ENCODE measurements around the gene TRIB2.

Gene TRIB2

GRCh38 chr2:12754643-12755042 is 37.9 kb downstream of the TRIB2 start:
- no peak for DNase-seq

DNA sequence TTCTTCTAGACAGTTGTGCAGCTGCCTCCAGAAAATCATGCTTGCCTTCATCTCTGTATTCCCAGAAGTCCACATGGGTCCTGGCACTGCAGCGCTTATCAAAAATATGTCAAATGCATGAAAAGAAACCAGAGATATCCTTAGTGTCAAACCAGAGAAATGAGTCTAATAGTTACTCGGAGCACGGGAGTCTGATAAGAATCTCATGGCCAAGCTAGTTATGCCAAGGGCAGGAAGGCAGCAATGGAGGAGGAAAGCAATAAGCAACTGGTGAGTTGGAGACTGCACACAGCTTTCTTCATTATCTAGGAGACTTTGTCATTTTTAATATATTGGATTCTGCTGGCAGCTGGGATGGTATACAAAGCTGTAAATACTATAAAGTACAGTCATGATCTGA is 38.6 kb downstream of the TRIB2 start:
- DNase-seq = no peak

DNA sequence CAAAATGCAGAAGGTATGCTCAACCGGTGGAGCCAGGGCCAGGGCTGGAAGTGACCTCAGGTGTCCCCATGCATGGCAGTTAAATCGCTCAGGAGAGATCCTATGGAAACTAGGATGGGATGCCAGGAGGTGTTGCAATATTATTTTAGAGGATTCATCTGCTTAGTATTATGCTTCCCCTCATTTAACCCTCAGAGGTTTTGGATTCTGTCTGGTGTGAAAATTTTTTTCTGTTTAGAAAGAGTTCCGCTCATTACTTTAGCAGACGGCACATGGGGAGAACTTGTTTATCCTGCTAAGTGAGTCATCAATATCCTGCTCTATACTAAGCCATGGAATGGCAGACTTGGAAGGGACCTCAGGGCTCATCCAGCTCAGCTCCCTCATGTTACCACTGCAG is 42.5 kb downstream of the TRIB2 start:
- no peak for DNase-seq

DNA sequence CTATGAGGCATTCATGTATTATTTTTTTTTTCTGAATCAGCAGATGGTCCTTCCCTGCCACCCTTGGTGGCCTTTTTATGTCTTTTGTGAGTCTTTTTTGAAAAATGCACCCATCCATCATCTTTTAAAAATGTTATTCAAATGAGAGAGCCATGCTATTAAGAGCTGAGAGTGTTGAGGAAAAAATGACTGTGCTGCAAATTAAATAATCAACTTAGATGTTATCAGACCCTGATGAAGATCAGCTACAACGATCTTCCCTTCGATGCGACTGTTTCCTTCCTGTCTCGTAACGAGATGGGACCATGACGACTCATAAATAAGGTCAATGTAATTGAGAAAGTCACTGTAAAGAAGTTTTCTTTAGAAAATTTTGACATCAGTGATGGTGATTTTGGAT is 44.4 kb downstream of the TRIB2 start:
- no peak for DNase-seq

GRCh38 chr2:12762337-12762736 is 45.6 kb downstream of the TRIB2 start:
- DNase-seq = no peak

DNA sequence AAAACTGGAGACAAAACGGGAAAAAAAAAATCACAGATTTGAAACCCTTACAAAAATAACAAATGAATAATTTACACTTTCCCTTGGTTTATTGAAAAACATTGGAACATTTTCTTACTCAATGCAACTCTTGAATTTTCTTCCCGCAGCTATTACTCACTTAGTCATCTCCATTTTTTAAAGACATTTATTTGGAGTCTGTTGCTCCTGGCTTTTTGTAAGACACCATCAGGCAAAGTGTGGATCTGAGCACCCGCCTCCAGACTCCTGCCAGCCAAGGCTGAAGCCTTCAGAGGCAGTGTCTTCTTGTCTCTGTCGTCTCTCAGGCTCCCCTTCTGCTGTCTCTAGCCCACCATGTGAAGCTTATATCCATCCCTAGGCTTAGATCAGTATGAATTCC is 46.2 kb downstream of the TRIB2 start:
- no peak for DNase-seq

DNA sequence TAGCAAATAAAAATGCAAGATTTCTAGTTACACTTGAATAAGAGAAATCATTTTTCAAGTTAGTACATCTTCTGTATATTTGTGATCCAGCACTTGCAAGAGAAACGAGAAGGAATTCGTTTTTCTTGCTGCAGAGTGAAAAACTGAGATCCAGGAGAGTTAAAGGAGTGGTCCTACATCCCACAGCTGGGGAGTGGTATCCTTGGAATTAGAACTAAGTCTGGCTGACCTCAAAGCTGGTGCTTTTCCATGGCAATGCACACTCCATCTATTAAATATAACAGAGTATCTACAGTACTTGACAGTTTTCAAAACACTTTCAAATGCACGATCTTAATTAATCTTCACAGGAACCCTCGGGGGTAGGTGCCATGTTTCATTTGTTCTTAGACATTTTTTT is 46.8 kb downstream of the TRIB2 start:
- DNase-seq = no peak

DNA sequence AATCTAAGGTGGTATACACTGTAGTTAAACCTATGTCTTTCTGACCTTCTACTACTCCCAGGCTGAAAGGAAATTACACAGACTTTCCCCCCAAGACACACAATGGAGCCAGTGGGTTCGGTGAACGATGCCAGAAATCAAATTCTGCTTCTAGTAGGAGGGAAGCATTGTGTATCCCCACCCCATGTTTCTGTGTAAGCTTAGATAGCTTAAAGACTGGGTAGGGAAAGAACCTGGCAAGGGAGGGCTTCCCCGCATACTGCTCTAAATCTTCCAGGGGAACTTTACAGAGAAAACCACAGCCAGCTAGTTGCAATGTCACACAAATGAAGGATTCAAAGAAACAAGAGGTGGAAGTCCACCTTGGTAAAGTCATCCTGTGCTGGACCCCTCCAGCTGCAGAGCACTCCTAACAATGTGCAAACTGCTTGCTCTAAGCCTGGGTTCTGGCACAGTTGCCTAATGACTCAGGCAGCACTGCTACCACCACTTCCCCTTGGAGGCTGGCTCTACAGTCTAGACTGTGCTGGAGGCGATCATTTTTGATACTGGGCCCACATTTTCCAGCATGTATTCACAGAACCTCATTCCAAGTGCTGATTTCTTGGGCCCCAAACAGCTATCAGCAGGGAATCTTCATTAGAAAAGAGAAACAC is 47.5 kb downstream of the TRIB2 start:
- DNase-seq = no peak

- DNase-seq = no peak
Measured at GRCh38 chr2:12764849-12765605, 48.3 kb downstream of the TRIB2 start.

DNA sequence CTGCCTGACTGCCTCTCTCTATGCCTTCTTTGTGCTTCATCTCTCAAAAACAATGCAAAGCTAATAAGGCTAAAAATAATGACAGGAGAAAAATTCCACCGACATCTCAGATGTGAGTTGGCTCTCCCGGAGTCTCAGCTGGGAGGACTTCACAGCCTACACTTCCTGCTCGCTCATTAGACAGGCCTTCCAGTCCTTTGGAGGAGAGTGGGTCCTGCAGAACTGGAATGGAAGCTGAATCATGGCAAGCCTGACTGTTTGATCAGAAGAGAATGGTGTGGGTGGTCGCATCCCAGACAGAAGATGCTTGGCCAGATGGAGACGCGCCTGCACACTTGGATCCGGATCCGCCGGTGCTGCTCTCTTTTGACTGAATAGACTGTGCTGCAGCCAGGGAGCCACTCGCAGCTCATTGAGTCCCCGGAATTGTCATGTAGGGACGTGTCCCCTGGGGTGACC is 49.7 kb downstream of the TRIB2 start:
- DNase-seq = no peak

DNA sequence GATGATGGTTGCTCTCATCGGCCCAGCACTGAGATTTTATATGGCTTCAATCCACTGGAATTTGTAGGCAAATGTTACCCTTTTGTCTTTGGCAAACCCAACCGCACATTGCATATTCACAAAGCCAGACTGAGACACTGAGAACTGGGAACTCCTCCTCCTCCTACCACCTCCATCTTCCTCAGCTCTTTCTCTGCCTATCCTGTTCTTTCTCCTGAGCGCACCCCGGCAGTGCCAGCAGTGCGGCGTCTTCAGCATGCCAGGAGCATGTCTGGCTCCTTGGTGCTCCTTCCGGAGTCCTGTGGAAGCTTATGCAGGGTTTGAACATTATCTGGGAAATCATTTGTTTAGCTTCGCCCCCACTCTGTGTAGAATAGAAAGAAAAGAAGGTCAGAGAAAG is 50.8 kb downstream of the TRIB2 start:
- no peak for DNase-seq

GRCh38 chr2:12767996-12768624 is 51.4 kb downstream of the TRIB2 start:
- DNase-seq = no peak

DNA sequence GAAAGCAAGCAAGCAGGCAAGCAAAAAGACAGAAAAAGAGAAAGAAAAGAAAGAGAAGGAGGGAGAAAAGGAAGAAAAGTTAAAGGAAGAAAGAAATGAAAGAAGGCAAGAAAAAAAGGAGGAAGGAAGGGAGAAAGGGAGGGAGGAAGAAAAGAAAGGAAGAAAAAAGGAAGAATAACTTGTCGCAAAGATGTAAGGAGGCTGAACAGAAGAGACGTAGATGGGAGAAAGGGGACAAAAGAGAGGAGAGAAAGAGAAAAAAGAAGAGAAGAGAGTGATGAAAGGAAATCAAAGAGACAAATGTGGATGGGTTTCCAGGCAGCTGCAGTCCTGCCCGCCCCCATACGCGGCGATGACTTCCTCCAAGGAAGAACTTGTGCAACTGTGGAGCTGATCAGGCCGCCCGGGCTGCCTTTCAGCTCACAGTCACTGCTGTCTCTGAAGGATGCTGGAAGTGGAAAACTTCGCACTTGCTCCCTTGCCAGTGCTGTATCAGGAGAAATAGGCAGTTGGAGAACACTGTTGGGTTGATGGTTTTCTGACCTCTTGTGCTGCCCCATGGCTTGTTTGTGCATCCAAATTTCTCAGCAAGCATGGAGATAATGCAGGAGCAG is 52.9 kb downstream of the TRIB2 start:
- DNase-seq = no peak

- no peak for DNase-seq
Measured at GRCh38 chr2:12770300-12770968, 53.7 kb downstream of the TRIB2 start.

DNA sequence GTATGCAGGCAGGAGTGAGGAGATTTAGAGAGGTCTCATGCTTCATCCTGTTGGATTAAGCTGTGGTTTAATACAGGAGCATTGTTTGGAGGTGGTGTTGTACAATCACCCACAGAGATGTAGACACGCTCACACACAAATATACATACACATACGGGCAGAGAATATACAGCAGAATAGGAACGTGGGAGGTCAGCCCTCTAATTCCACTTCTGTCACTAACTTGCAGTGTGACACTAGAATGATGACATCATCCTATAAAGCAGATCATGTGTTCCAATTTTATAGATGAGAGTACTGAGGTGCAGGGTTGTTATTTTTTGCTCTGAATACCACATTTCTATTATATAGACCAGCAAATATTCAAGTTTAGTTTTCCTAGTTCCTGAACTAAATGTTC is 54.4 kb downstream of the TRIB2 start:
- DNase-seq = no peak

DNA sequence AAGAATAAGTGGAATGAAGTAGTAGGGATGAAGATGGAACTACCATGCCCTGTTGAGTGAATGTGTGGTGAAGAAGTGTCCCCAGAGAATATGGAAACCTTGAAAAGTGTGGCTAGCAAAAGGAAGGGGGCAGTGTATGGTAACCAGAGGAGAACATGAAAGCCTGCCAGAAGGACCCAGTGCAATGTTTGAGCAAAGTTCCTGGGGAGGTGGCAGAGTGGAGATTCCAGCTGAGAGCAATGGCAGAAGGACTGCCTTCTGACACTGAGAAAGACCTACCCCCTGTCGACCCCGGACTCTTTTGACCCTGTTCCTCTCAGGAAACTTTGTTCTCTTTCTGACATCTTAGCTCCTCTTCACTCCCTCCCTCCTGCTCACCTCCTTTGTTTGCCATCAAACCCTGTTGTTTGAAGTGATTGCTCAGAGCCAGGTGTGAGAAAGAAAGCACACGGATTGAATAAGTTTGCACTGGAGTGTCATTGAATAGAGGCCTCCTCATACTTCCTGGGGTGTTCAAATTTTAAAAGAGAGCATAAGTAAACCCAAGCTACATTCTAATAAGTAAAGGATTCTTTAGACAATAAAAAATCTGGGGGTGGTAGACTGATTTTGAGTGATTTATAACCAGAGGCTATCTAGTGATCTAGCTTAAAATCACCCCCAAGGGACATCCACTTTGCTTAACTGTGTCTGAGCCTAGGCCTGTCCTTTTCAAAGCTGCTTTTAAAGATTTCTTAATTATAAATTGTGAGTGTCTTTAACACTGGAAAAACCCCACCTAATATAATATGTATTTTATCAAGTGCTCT is 57.1 kb downstream of the TRIB2 start:
- DNase-seq = no peak

DNA sequence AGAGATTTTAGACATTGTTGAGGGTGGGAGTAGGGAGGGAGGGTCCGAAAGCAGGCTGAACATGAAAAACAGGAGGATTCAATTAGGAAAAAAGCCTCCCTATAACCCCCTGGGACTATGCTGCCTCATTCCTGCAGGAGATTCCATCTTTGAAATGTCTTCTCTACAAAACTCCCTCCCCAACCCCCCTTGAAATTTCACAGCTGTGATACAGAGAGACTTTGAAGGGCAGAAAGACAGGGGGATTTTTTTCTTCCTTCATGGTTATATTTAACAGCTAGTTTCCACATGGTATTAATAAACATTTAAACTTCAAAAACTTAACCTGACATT is 57.6 kb downstream of the TRIB2 start:
- DNase-seq = no peak

GRCh38 chr2:12776521-12776961 is 59.8 kb downstream of the TRIB2 start:
- DNase-seq = no peak

DNA sequence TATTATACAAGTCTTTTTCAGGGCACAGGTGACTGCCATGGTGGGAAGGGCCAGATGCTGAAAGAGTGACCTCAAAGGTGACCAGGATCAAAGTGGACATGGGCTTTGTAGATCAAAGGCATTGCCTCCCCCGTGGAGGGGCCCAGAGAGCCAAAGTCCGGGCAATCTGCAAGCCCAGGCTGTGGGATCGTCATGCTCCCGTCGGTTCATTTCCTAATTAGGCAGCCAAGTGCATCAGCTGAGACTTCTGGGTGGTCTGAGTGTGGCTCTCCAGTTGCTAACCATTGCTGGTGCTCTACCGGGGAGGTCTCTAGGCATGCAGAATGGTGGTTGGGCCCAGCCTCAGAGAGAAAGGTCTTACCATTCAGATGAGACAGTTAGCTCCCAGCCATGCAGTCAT is 61.6 kb downstream of the TRIB2 start:
- no peak for DNase-seq

DNA sequence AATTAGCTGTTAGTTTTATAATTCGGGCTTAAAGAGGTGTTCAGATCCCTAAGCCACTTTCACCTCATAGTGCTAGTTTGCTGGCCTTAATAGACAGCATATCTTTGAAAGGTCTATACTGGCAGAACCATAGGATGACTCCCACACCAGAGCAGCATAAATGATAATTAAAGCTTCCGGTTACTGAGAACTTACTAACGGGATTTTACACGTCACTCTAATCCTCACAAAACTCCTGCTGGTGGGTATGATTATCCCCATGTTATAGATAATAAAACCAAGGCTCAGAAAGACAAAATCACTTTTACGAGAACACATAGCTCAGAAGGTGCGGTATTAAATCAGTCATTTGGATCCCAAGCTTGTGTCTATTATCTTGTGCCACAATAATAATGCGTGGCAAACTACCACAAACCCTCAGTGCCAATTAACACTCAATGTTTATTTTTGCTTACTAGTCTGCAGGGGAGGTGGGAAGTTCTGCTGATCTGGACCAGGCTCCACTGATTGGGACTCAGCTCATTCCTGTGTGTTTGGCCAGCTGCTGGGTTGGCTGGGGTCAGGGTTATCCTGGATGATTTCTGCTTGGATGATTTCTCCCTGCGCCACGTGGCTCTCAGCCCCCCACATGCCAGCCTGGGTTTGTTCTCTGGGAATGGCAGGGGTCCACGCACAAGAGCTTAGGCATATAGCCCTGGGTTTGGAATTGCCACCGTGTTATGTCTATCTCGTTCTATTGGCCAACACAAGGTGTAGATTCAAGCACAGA is 62.3 kb downstream of the TRIB2 start:
- no peak for DNase-seq

DNA sequence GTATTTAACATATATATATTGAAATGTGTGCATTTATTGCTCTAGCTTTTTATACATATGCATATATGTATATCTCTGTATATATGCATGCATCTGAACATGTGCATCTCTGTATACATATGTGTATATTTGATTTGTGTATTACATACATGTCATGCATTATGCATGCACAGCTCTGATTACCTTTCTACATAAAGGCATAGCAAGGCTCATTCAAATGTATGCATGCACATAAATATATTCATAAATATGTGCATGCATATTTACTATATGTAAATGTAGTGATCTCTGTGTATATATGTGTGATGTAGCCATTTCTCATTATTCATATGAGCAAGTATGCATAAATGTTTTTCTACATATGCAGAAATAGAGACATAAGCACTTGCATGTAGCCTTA is 64.6 kb downstream of the TRIB2 start:
- DNase-seq = no peak

All from activated CD8-positive, alpha-beta memory T cell treated with anti-CD3 and anti-CD28 coated beads, Interleukin-2, amount 50 U/mL, for 4 hours (primary cell).